GM08714 (cell line): Measurements from ENCODE around the gene GNB1L.

Source experiments
- H3K4me3 ChIP-seq: fragments of 200-500 bp; sonication (Bioruptor generic); 2 replicates; pipeline ENCODE4 v1.5.1; 2014; ENCODE audit warnings: mild to moderate bottlenecking, low read length, inconsistent platforms
- ZNF274 ChIP-seq: IDR thresholded peaks from 2 replicates; pipeline ENCODE4 v1.6.1; 2012; ENCODE audit warnings: mild to moderate bottlenecking, low read depth, low read length

Gene GNB1L

DNA sequence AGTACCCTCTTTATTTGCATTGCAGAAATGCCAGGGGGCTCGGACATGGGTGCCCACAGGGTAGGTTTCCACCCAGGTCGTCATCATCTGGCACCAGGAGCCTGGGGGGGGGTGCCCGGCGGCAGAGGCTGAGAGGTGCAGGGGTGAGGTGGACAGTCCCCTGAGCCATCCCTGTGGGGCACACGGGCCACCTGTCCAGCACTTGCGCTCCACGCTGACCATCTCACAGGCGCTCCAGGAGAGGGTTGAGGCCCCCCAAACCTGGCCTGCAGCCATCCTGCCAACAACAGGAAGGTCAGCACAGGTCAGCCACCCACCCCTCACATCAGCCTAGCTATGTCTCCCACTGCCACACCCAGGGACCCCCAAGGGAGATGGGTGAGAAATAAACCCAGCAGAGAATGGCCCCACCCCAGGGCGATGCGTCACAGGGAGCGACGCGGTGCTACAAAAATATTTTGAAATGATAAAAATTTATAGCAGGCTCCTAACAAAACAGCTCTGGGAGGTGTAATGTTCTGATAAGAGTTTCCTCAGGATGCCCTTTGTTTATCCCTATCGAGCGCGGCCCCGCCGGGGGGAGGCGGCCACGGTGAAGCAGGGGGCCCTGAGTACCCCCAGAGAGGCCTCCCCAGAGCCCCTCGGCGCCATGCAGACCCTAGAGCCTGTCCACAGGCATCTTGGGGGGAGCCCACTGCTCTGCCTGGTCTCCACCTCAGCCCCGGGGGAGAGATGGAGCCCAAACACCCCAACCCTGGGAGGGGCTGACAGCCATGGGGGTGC lies 21.0 kb upstream of the GNB1L start:
- no peak for TF ChIP-seq ZNF274
- H3K4me3 ChIP-seq: no peak overlapping the region

DNA sequence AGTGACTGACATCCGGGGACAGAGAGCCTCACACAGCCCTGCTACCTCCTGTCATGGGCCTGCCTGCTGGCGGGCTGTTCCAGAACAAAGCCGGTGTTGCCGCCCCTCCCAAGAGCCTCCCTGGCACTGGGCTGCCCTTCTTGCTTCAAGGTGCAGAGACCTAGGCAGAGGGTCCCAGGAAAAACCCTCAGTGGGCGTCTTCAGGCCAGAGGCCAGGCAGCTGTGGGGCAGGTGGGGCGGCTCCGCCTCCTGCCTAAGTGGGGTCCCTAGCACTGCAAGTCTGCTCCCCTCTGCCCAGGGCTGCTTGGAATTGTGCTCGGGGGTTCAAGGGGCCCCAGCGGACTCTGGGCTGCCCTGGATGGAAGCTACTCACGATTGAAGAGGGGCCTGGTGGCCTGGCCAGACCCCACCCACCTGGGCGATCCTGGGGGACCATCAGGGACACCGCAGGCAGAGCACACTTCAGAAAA lies 20.4 kb upstream of the GNB1L start:
- no peak overlapping the region for H3K4me3 ChIP-seq
- no peak for TF ChIP-seq ZNF274

DNA sequence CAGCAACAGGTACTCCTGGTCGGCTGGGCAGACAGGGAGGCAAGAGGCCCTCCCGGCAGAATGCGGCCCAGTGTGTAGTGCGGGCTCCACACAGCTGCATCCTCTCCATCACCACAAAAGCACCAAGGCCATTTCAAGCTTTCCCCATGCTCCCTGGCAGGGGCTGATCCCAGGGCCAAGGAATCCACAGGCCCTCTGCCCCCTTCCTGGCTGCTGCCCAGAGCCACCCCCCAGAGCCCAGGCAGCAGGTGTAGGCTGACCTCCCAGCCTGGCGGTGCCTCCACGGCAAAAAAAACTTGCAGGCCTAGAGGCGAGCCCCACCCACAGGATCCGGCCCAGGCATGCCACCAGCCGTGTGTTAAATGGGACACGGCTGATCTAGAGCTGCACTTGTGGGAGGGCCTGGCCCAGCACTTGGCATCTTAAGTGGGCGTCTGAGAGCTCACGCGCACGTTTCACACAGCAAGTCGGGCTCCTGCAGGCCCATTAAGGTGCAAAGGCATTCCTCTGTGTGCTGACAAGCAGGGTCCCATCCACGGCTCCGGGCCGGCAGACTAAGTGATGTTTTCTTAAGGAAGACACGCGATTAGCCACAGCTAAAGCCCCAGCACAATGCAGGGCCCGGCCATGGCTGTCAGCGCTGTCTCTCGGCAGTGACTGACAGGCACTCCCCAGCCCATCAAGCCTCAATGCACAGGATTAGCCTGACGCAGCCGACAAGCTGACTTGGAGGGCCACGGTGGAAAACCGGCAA lies 19.8 kb upstream of the GNB1L start:
- TF ChIP-seq ZNF274: no peak
- no peak overlapping the region for H3K4me3 ChIP-seq

DNA sequence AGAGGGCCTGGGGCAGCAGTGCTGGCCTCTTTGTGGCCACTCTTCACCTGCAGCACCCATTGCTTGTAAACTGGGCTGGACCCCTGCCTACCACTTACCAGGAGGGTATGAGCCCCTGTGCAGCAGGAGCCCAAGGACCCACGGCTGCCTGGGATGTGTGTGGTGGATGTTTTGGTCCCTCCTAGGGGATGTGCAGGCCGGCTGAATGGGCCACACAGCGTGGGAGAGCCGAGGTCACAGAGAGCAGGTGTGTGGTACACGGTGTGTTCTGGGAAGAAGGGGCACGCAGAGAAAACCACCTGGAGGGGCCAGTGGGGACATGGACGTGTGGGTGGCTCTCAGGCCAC lies 19.3 kb upstream of the GNB1L start:
- no peak for TF ChIP-seq ZNF274
- H3K4me3 ChIP-seq: no peak overlapping the region

DNA sequence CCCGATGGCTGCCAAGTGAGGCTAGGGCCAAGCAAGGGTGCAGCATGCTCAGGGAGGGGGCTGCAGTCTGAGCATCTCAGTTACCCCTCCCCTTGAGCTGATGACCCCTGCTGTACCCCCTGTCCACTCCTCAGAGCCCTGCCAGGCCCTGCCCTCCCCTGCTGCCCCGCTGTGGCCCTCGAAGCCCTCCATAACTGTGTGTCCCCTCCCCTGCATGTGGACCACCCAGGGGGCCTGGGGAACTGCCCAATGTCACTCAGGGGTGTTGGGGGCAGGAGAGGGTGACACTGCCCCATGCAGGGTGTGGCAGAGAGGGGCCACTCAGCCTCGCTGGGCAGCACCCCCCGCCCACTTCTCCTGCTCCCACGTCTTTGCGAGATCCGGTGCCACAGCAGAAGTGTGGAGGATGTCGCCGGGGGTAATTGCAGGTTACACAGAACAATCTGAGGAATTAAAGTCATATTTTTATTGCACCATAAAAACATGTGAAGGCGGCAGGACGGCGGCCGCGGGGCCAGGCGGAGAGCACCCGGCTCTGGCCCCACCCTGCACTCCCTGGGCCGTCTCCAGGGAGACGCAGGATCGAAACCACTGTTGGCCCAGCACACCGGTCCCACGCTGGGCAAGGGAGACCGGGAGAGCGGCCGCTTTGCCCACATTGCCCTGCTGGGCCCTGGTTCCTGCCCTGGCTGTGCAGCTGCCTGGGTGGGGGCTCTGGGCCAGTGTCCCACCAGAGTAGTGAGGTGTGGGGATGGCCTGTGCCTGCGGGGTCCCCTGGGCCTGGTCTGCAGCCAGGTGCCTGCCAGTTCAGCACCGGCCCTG lies 18.7 kb upstream of the GNB1L start:
- TF ChIP-seq ZNF274: no peak
- no peak overlapping the region for H3K4me3 ChIP-seq

DNA sequence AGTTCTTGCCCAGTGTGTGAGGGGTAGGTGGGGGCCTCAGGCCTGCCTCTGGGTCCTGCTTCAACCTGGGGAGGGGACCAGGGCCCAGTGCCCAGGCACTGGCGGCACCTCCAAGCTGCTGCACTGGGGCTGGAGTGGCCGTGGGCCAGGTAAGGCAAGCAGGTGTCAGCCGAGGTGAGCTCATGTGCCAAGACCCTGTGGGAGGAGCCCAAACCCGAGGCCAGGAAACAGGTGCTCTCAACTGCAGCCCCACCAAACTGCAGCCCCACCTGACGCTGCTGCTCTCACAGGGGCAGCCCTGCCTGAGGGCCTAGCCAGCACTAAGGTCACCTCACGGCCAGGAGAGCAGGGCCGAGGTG lies 18.1 kb upstream of the GNB1L start:
- no peak overlapping the region for H3K4me3 ChIP-seq
- no peak for TF ChIP-seq ZNF274

DNA sequence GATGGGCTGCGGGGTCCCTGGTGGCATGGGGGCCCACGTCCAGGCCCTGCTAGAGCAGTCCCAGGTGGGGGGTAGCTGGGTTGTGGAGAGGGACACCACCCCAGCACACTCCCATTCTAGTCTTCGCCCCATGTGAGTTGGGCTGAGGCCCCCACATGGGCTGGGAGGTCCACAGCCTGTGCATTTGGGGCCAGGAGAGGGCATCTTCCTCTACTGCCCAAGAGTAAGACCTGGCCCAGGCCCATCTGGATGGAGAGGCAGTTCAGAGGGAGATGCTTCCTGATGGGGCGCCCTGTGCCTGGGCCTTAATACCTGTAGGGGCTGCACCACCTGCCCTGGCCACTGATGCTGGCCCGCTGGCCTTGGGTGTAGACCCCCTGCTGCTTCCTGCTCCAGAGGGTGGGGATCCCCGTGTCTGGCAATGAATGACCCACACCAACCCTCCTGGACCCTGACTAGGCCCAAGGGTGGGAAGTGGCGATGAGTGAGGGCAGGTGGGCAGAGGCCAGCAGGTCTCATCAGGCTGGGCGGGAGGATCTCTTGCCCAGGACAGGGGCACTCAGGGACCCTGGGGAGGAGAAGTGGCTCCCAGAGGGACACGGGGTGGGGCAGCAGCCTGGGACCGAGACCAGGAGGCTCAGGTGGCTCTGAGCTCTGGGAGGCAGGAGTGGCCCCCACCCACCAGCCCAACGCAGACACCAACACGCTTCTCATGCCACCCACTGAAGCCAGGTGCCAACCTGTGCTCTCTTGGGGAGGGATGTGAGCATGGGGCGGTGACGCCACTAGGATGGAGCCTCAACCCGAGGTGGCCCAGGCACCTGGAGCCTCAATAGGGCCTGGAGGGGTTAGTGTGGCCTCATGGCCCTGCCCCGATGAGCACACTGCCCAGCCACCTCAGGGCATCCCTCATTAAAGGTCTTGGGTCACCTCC lies 17.4 kb upstream of the GNB1L start:
- TF ChIP-seq ZNF274: no peak
- H3K4me3 ChIP-seq: no peak overlapping the region

DNA sequence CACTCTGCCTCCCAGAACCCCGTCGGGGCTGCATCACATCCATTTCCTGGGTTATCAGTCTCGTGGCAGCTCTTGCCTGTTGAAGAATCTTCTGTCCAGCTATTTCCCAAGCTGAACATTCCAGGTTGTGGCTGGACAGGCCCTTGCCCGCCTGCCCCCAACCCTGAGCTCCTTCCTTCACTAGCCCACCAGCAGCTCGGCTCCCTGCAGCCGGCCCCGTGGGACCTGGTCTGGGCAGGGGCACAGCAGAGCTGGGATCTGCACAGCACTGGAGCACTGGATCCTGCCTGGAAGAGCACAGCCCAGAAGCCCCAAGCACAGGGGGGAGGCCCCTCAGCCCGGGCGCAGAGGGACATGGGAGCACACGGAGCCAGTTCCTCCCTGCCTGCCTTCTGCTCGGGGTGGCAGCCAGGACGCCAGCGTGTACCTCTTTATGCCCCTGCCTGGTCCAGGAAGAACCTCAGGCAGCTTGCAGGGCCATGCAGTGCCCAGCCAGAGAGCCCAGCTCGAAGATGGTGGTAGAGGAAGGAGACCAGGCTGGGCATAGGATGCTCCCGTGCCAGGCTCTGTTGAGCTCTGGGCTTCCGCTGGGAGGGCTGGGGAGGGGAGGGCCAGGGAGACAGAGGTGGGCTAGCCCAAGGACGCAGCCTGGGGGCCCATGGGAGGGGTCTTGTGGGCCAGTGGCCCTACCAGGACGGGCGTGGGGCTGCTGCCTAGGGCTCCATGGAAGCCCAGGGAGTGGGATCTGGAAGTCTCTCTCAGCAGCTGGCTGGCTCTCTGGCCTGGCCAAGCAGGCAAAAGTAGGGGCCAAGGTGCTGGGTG lies 16.6 kb upstream of the GNB1L start:
- TF ChIP-seq ZNF274: no peak
- no peak overlapping the region for H3K4me3 ChIP-seq

DNA sequence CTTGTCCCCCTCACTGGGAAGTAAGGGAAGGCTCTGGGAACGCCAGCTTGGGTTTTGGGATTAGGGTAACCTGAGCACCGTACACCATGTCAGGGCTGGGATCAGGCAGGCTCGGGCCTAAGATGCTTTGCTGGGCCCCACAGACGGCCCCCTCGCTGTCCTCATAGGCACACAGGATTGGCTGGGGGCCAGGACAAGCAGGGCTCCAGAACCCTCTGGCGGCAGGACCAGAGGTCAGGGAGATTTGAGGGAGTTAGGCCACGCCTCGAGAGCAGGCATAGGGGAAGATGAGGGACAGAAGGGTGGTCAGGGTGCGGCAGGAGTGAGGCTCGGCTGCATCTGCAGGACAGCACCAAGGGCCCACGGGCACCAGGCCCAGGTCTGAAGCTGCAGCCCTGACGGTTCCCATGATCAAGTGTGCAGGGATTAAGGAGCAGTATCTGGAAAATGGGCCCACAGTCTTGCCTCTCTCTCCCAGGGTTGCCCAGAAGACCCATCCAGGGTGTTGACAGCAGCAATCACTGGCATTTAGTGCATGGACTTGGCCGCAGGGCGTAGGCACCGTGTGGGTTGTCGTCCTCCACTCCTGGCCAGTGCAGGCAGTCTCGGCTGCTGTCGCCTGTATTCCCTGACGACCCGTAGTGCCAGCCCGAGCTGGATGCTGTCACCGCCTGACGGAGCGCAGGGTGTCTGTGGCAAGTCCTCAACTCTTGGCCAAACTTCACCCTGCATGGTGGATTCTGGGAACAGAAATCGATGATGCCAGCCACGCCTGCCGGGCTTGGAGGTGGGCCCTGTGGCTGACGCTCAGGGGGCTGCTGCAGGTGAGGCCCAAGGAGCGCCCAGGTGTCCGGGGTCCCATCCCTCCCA lies 15.7 kb upstream of the GNB1L start:
- H3K4me3 ChIP-seq: no peak overlapping the region
- TF ChIP-seq ZNF274: no peak

DNA sequence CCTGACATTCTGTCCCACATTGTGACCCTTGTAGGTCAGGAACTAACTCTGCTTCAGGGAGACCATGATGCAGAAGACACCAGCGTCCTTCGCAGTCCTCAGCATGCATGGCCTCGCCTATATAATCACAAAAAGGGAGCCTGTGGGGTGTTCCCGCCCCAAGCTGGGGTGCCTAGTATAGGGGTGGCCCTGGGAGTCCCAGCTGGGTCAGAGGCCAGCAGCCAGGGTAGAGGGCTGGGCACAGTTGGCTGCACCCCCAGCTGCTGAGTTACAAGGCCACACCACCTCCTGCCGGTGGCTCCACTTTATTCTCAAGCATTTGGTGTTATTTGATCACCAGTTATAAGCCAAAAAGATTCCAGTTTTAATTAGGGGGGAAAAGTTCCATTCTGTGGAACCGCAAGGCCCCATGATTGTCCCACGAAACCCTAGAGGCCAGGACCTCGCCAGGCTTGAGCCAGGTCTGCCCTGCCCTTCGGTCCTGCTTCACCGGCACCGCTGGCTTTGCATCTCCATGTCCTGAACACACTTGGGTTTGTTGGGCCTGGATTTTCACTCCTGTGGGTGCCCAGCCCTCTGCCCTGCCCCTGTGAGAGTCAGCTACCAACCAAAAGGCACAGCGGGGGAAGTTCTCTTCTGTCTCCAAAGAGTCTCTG lies 15.0 kb upstream of the GNB1L start:
- H3K4me3 ChIP-seq: no peak overlapping the region
- TF ChIP-seq ZNF274: no peak

DNA sequence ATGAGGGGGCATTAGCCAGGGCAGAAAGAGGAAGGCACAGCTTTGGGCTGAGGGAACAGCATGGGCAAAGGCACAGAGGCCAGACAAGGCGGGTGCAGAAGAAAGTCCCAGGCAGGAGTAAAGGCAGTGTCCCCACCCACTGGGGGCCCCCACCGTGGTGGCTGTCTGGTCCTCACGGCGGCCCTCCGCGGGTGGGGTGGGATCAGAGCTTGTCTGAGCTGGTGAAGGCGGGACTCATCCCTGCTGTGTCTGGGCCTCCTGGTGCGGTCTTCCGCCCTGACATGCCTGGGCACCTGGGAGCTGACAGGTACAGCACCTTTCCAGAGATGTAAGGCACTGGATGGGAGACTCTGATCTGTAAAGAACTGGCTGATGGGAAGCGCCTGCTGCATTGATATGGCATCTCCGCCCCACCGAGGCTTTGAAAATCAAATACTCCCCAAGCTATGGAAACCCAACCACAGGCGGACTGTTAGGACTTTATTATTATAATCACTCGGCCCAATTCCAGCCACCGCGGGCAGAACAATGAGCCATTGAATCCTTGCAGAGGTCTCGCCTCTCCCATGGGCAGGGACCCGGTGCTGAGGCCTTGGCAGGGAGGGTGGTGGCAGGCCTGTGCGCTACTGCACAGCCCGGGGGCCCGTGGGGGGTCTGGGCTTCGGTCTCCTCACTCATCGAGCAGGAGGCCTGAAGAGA lies 14.2 kb upstream of the GNB1L start:
- H3K4me3 ChIP-seq: no peak overlapping the region
- TF ChIP-seq ZNF274: no peak
